Cardiac muscle cell (in vitro differentiated cells and primary cell): ENCODE results near the gene CC2D1B. TPM values are rescaled to one million over a fixed set of nuclear protein-coding genes. Genes with fewer than 3 reads are reported as not detected.

ENCODE experiments used
- DNase-seq, 2 donors: peaks; one replicate each; pipeline versions ENCODE4 v3.0.0 to v3.0.0-alpha.2; 2010 to 2017; ENCODE audit warnings: low read depth in 1 of 2, low spot score in 1 of 2
- H3K27ac ChIP-seq: fragments of 200-600 bp; sonication (generic); 2 replicates; pipeline ENCODE4 v1.5.1; 2016
- H3K27me3 ChIP-seq: fragments of 200-600 bp; sonication (generic); 2 replicates; pipeline ENCODE4 v1.6.0; 2016; ENCODE audit warnings: control low read depth
- H3K36me3 ChIP-seq: fragments of 200-600 bp; sonication (generic); 2 replicates; pipeline ENCODE4 v1.5.1; 2016; ENCODE audit warnings: control low read depth
- H3K4me1 ChIP-seq: fragments of 200-600 bp; sonication (generic); 2 replicates; pipeline ENCODE4 v1.8.1; 2017; ENCODE audit warnings: low read depth, mild to moderate bottlenecking, mixed run types
- H3K4me3 ChIP-seq: fragments of 200-600 bp; sonication (generic); 2 replicates; pipeline ENCODE4 v1.5.1; 2016; ENCODE audit warnings: mild to moderate bottlenecking
- H3K9me3 ChIP-seq: fragments of 200-600 bp; sonication (generic); 2 replicates; pipeline ENCODE4 v1.5.1; 2017; ENCODE audit warnings: low read depth, mild to moderate bottlenecking, control low read depth
- CTCF ChIP-seq: IDR thresholded peaks from 2 replicates; pipeline ENCODE4 v1.5.1; 2012; ENCODE audit warnings: low read depth, mild to moderate bottlenecking, low read length
- polyA plus RNA-seq: library from polyadenylated mRNA; unstranded; fragments of >200 nt; fragmentation: Nextera tagmentation; extraction: Ambion mirVana; gene quantifications from 2 replicates; pipeline ENCODE4 v1.2.1, GENCODE V29; 2016
- total RNA-seq: library from RNA; depleted of rRNA; stranded (reverse); fragments of >200 nt; gene quantifications from 2 replicates; pipeline ENCODE4 v1.2.3, GENCODE V29; 2016

Gene CC2D1B
- total and polyA plus RNA-seq, 2 experiments from 2014 or later, result 14.4 to 15.0 TPM

DNA sequence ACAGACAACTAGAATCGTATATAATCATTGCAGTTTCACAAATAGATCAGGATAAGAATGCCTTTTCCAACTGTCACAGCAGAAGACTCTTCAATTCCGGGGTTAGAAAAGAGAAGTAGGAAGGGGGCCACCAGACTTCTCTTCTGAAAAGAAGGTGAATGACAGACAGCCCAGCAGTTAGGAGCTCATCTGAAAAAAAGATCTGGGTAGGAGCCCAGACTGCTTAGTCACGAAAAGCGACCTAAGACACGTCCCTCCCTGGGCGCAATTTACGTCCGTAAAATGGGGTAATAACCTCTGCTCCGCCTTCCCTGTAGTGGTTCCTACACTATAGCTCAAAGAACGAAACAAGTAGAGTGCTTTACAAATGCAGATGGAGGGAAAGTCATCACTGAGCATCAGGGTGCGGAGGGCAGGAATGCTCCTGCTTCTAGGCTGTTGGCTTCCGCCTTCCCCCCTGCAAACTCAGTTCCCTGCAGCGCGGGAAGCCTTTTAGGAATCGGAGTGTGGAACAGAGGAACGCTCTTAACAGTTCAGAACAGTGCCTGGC, 37.6 kb upstream of the CC2D1B start:
- no peak for TF ChIP-seq CTCF
- H3K4me3 ChIP-seq, result peak overlapping the region; percentile 80
- no peaks in the 10 kb centered on the region for H3K9me3 ChIP-seq
- H3K4me1 ChIP-seq, result no peaks in the 10 kb centered on the region
- H3K27me3 ChIP-seq, result no peaks in the 10 kb centered on the region
- DNase-seq, result peak in 1 of 2 donors; percentile 76
- peak overlapping the region; percentile 15 for H3K27ac ChIP-seq
- H3K36me3 ChIP-seq, result peaks cover 3% of the 10 kb centered on the region

- TF ChIP-seq CTCF, result no peak
- Histone ChIP-seq H3K9me3 (no peaks in the 10 kb centered on the region), H3K27me3 (no peaks in the 10 kb centered on the region), H3K4me1 (no peaks in the 10 kb centered on the region), H3K36me3 (no peaks in the 10 kb centered on the region), H3K27ac (no peak overlapping the region), H3K4me3 (no peak overlapping the region)
- DNase-seq, result no peak
Measured at GRCh38 chr1:52402860-52403240, 36.8 kb upstream of the CC2D1B start.

DNA sequence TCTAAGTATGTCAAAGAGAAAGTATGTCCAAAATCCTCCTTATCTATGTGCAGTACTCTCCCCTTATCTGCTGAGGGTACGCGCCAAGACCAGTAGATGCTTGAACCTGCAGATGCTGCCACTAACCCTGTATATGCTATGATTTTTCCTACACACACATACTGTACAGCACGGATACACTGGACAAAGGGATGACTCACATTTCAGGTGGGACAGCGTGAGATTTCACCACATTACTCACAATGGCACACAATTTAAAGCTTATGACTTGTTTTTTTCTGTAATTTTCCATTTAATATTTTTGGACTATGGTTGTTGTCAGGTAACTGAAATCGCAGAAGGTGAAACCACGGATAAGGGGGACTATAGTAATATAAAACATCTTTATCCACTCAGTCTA, 34.1 kb upstream of the CC2D1B start:
- DNase-seq, result no peak
- no peak overlapping the region for H3K4me3 ChIP-seq
- no peak for TF ChIP-seq CTCF
- no peaks in the 10 kb centered on the region for H3K4me1 ChIP-seq
- no peak overlapping the region for H3K27ac ChIP-seq
- no peaks in the 10 kb centered on the region for H3K27me3 ChIP-seq
- peaks cover 3% of the 10 kb centered on the region for H3K36me3 ChIP-seq
- no peaks in the 10 kb centered on the region for H3K9me3 ChIP-seq

DNA sequence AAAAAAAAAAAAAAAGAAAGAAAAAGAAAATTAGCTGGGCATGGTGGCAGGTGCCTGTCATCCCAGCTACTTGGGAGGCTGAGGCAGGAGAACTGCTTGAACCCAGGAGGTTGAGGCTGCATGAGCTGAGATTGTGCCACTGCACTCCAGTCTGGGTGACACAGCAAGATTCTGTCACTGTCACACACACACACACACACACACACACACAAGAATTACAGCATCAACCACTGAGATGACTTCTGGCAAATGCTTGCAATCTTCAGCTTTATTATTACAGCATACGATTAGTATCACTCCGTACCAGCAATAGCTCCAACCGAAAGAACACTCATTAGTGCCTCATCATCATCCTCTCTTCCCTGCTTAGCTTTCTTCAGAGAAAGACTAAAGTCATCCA, 33.6 kb upstream of the CC2D1B start:
- Histone ChIP-seq H3K9me3 (no peaks in the 10 kb centered on the region), H3K4me3 (no peak overlapping the region), H3K4me1 (no peaks in the 10 kb centered on the region), H3K27me3 (no peaks in the 10 kb centered on the region), H3K27ac (no peak overlapping the region), H3K36me3 (peaks cover 3% of the 10 kb centered on the region)
- DNase-seq, result no peak
- TF ChIP-seq CTCF, result no peak

DNA sequence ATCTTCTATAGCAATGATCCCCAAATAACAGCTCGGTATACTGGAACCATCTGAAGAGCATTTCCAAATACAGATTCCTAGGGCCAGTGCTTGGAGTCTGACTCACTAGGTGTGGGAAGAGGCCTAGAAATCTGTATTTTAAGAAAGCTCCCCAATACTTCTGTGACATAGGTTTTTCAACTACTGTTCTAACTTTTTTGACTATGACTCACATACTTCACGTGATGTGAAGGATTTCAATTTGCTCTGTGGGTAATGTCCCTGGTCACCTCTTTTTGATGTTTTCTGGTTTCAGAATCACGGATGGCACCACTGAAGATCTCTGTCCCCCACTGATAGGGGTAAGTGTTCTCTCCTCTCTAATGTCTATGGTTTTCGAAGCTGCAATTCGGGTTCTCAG, 27.2 kb upstream of the CC2D1B start:
- Histone ChIP-seq H3K27ac (no peak overlapping the region), H3K9me3 (no peaks in the 10 kb centered on the region), H3K4me3 (no peak overlapping the region), H3K4me1 (no peaks in the 10 kb centered on the region), H3K27me3 (no peaks in the 10 kb centered on the region), H3K36me3 (peaks cover 3% of the 10 kb centered on the region)
- no peak for TF ChIP-seq CTCF
- DNase-seq, result no peak

DNA sequence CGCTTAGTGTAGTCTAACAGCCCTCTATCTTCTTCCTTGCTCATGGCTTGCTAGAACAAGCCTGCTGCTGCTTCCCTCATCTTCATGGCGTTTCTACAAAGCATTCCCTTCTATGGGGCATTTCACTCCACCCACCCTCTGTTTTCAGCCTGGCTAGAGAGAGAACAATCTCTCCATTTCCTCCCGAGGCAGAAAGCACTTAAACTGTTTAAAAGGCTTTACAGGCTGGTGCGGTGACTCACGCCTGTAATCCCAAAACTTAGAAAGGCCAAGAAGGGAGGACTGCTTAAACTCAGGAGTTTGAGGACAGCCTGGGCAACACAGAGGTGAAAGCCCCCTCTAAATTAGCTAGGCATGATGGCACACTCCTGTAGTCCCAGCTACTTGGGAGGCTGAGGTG, 20.5 kb upstream of the CC2D1B start:
- DNase-seq, result no peak
- Histone ChIP-seq H3K4me3 (no peak overlapping the region), H3K27ac (no peak overlapping the region), H3K27me3 (no peaks in the 10 kb centered on the region), H3K4me1 (no peaks in the 10 kb centered on the region), H3K36me3 (no peaks in the 10 kb centered on the region), H3K9me3 (no peaks in the 10 kb centered on the region)
- no peak for TF ChIP-seq CTCF
